Esophagus muscularis mucosa (tissue), 3 donors: Measurements from ENCODE around the gene NDUFS7.

Experiments
- CTCF ChIP-seq, 3 experiments: fragments of 200-600 bp in 2 of 3; fragments of 450-650 bp in 1 of 3; sonication (generic) in 2 of 3; IDR thresholded peaks; one replicate each; pipeline ENCODE4 v1.5.1; 2017 to 2019; ENCODE audit warnings: antibody characterized with exemption in 3 of 3, mild to moderate bottlenecking in 2 of 3, moderate library complexity in 1 of 3
- POLR2A ChIP-seq: fragments of 450-650 bp; IDR thresholded peaks from one replicate; pipeline ENCODE4 v1.6.1; 2017; ENCODE audit warnings: antibody characterized with exemption, moderate library complexity, mild to moderate bottlenecking, low read depth

GRCh38 chr19:1354970-1355567, 28.6 kb upstream of the NDUFS7 start:
- TF ChIP-seq POLR2A (no peak), CTCF (IDR thresholded peaks at IDR 0.05) (no peak)
